ENCODE measurements around the gene DOK5.

DOK5 gene

GRCh38 chr20:54573838-54574237, 98.4 kb downstream of the DOK5 start:
- H3K27me3 ChIP-seq (replicated peaks; ENCODE audit: control insufficient read depth, insufficient read depth, low read length), result no peaks in the 10 kb centered on the region
- no peak for TF ChIP-seq CTCF (IDR thresholded peaks at IDR 0.05; ENCODE audit: insufficient read depth, low read length, poor library complexity, severe bottlenecking)
- no peaks in the 10 kb centered on the region for H3K36me3 ChIP-seq (ENCODE audit: control insufficient read depth, insufficient read depth, low read length)
- no peak for DNase-seq (ENCODE audit: extremely low read depth, insufficient read length)
- H3K4me3 ChIP-seq (replicated peaks; ENCODE audit: low read depth, low read length), result no peak overlapping the region

GRCh38 chr20:54576518-54576917, 101.1 kb downstream of the DOK5 start:
- H3K36me3 ChIP-seq (ENCODE audit: control insufficient read depth, insufficient read depth, low read length), result no peaks in the 10 kb centered on the region
- H3K4me3 ChIP-seq (replicated peaks; ENCODE audit: low read depth, low read length), result no peak overlapping the region
- TF ChIP-seq CTCF (IDR thresholded peaks at IDR 0.05; ENCODE audit: insufficient read depth, low read length, poor library complexity, severe bottlenecking), result no peak
- no peak for DNase-seq (ENCODE audit: extremely low read depth, insufficient read length)
- H3K27me3 ChIP-seq (replicated peaks; ENCODE audit: control insufficient read depth, insufficient read depth, low read length), result no peaks in the 10 kb centered on the region

- no peaks in the 10 kb centered on the region for H3K27me3 ChIP-seq (replicated peaks; ENCODE audit: control insufficient read depth, insufficient read depth, low read length)
- H3K4me3 ChIP-seq (replicated peaks; ENCODE audit: low read depth, low read length), result no peak overlapping the region
- H3K36me3 ChIP-seq (ENCODE audit: control insufficient read depth, insufficient read depth, low read length), result no peaks in the 10 kb centered on the region
- TF ChIP-seq CTCF (IDR thresholded peaks at IDR 0.05; ENCODE audit: insufficient read depth, low read length, poor library complexity, severe bottlenecking), result no peak
- DNase-seq (ENCODE audit: extremely low read depth, insufficient read length), result no peak
These were observed 102.2 kb downstream of the DOK5 start for GRCh38 chr20:54577637-54578036.

- TF ChIP-seq CTCF (IDR thresholded peaks at IDR 0.05; ENCODE audit: insufficient read depth, low read length, poor library complexity, severe bottlenecking), result no peak
- no peak for DNase-seq (ENCODE audit: extremely low read depth, insufficient read length)
- H3K27me3 ChIP-seq (replicated peaks; ENCODE audit: control insufficient read depth, insufficient read depth, low read length), result no peaks in the 10 kb centered on the region
- no peaks in the 10 kb centered on the region for H3K36me3 ChIP-seq (ENCODE audit: control insufficient read depth, insufficient read depth, low read length)
- H3K4me3 ChIP-seq (replicated peaks; ENCODE audit: low read depth, low read length), result no peak overlapping the region
These were observed 109.8 kb downstream of the DOK5 start for GRCh38 chr20:54585217-54585616.

- no peak for TF ChIP-seq CTCF (IDR thresholded peaks at IDR 0.05; ENCODE audit: insufficient read depth, low read length, poor library complexity, severe bottlenecking)
- H3K36me3 ChIP-seq (ENCODE audit: control insufficient read depth, insufficient read depth, low read length), result no peaks in the 10 kb centered on the region
- H3K27me3 ChIP-seq (replicated peaks; ENCODE audit: control insufficient read depth, insufficient read depth, low read length), result no peaks in the 10 kb centered on the region
- H3K4me3 ChIP-seq (replicated peaks; ENCODE audit: low read depth, low read length), result no peak overlapping the region
- DNase-seq (ENCODE audit: extremely low read depth, insufficient read length), result no peak
These were observed 112.0 kb downstream of the DOK5 start for GRCh38 chr20:54587408-54587807.

GRCh38 chr20:54589402-54590030, 114.1 kb downstream of the DOK5 start:
- no peak for TF ChIP-seq CTCF (IDR thresholded peaks at IDR 0.05; ENCODE audit: insufficient read depth, low read length, poor library complexity, severe bottlenecking)
- Histone ChIP-seq H3K4me3 (replicated peaks; ENCODE audit: low read depth, low read length) (no peak overlapping the region), H3K27me3 (replicated peaks; ENCODE audit: control insufficient read depth, insufficient read depth, low read length) (no peaks in the 10 kb centered on the region), H3K36me3 (ENCODE audit: control insufficient read depth, insufficient read depth, low read length) (no peaks in the 10 kb centered on the region)
- DNase-seq (ENCODE audit: extremely low read depth, insufficient read length), result no peak
